ENCODE measurements around the gene GZMM.

The GZMM gene

GRCh38 chr19:501646-502045 lies 42.2 kb upstream of the GZMM start:
- no peaks in the 10 kb centered on the region for H3K4me1 ChIP-seq (ENCODE audit: control insufficient read depth, low read depth, low read length)
- no peak overlapping the region for H3K9ac ChIP-seq (ENCODE audit: low read length)
- no peaks in the 10 kb centered on the region for H3K9me3 ChIP-seq (ENCODE audit: control insufficient read depth, low read depth, low read length)
- H3K36me3 ChIP-seq (ENCODE audit: control insufficient read depth, low read depth, low read length): no peaks in the 10 kb centered on the region
- no peak overlapping the region for H3K27ac ChIP-seq (ENCODE audit: low read length)
- no peak overlapping the region for H3K4me3 ChIP-seq (ENCODE audit: low read length)
- peaks cover 35% of the 10 kb centered on the region for H3K27me3 ChIP-seq (ENCODE audit: control insufficient read depth, insufficient read depth, low read length)

- no peaks in the 10 kb centered on the region for H3K4me1 ChIP-seq (ENCODE audit: control insufficient read depth, low read depth, low read length)
- H3K36me3 ChIP-seq (ENCODE audit: control insufficient read depth, low read depth, low read length): no peaks in the 10 kb centered on the region
- H3K9me3 ChIP-seq (ENCODE audit: control insufficient read depth, low read depth, low read length): no peaks in the 10 kb centered on the region
- H3K27me3 ChIP-seq (ENCODE audit: control insufficient read depth, insufficient read depth, low read length): peaks cover 10% of the 10 kb centered on the region
- H3K9ac ChIP-seq (ENCODE audit: low read length): no peak overlapping the region
- no peak overlapping the region for H3K27ac ChIP-seq (ENCODE audit: low read length)
- H3K4me3 ChIP-seq (ENCODE audit: low read length): no peak overlapping the region
Observed at GRCh38 chr19:504616-505015, 39.2 kb upstream of the GZMM start.

GRCh38 chr19:506404-507285 lies 37.2 kb upstream of the GZMM start:
- H3K4me1 ChIP-seq (ENCODE audit: control insufficient read depth, low read depth, low read length): peaks cover 9% of the 10 kb centered on the region
- no peaks in the 10 kb centered on the region for H3K36me3 ChIP-seq (ENCODE audit: control insufficient read depth, low read depth, low read length)
- H3K27ac ChIP-seq (ENCODE audit: low read length): peak overlapping the region; percentile 85
- H3K4me3 ChIP-seq (ENCODE audit: low read length): peak overlapping the region; percentile 77
- H3K27me3 ChIP-seq (ENCODE audit: control insufficient read depth, insufficient read depth, low read length): peaks cover 9% of the 10 kb centered on the region
- H3K9ac ChIP-seq (ENCODE audit: low read length): peak overlapping the region; percentile 71
- no peaks in the 10 kb centered on the region for H3K9me3 ChIP-seq (ENCODE audit: control insufficient read depth, low read depth, low read length)

GRCh38 chr19:507286-508203 lies 36.3 kb upstream of the GZMM start, which contains the start of gene TPGS1:
TPGS1 (plus strand) TSS chr19:507497; CDS start chr19:507507, 10 bp downstream.
- peak within 1 kb of the TSS; percentile 85 for H3K27ac ChIP-seq (ENCODE audit: low read length)
- H3K4me1 ChIP-seq (ENCODE audit: control insufficient read depth, low read depth, low read length): peaks cover 10% of the 10 kb centered on the region
- peaks cover 18% of the 10 kb centered on the region for H3K27me3 ChIP-seq (ENCODE audit: control insufficient read depth, insufficient read depth, low read length)
- H3K4me3 ChIP-seq (ENCODE audit: low read length): peak within 1 kb of the TSS; percentile 77
- H3K9ac ChIP-seq (ENCODE audit: low read length): peak within 1 kb of the TSS; percentile 71
- H3K9me3 ChIP-seq (ENCODE audit: control insufficient read depth, low read depth, low read length): no peaks in the 10 kb centered on the region
- no peaks in the 10 kb centered on the region for H3K36me3 ChIP-seq (ENCODE audit: control insufficient read depth, low read depth, low read length)

- H3K9me3 ChIP-seq (ENCODE audit: control insufficient read depth, low read depth, low read length): no peaks in the 10 kb centered on the region
- no peak overlapping the region for H3K27ac ChIP-seq (ENCODE audit: low read length)
Observed at GRCh38 chr19:508204-509150, 35.4 kb upstream of the GZMM start.

GRCh38 chr19:510606-511100 lies 33.2 kb upstream of the GZMM start:
- Histone ChIP-seq H3K4me1 (ENCODE audit: control insufficient read depth, low read depth, low read length) (peaks cover 10% of the 10 kb centered on the region), H3K36me3 (ENCODE audit: control insufficient read depth, low read depth, low read length) (no peaks in the 10 kb centered on the region), H3K9me3 (ENCODE audit: control insufficient read depth, low read depth, low read length) (no peaks in the 10 kb centered on the region), H3K27me3 (ENCODE audit: control insufficient read depth, insufficient read depth, low read length) (peaks cover 38% of the 10 kb centered on the region), H3K4me3 (ENCODE audit: low read length) (peak overlapping the region; percentile 43), H3K27ac (ENCODE audit: low read length) (no peak overlapping the region), H3K9ac (ENCODE audit: low read length) (peak overlapping the region; percentile 32)

More at GRCh38 chr19:508204-509150, 35.4 kb upstream of the GZMM start:
- peaks cover 10% of the 10 kb centered on the region for H3K4me1 ChIP-seq (ENCODE audit: control insufficient read depth, low read depth, low read length)
- no peaks in the 10 kb centered on the region for H3K36me3 ChIP-seq (ENCODE audit: control insufficient read depth, low read depth, low read length)
- H3K27me3 ChIP-seq (ENCODE audit: control insufficient read depth, insufficient read depth, low read length): peaks cover 27% of the 10 kb centered on the region
- peak overlapping the region; percentile 77 for H3K4me3 ChIP-seq (ENCODE audit: low read length)
- peak overlapping the region; percentile 71 for H3K9ac ChIP-seq (ENCODE audit: low read length)

GRCh38 chr19:511101-511851 lies 32.6 kb upstream of the GZMM start:
- Histone ChIP-seq H3K4me3 (ENCODE audit: low read length) (peak overlapping the region; percentile 43), H3K36me3 (ENCODE audit: control insufficient read depth, low read depth, low read length) (no peaks in the 10 kb centered on the region), H3K4me1 (ENCODE audit: control insufficient read depth, low read depth, low read length) (peaks cover 10% of the 10 kb centered on the region), H3K9ac (ENCODE audit: low read length) (peak overlapping the region; percentile 32), H3K27ac (ENCODE audit: low read length) (no peak overlapping the region), H3K27me3 (ENCODE audit: control insufficient read depth, insufficient read depth, low read length) (peaks cover 38% of the 10 kb centered on the region), H3K9me3 (ENCODE audit: control insufficient read depth, low read depth, low read length) (no peaks in the 10 kb centered on the region)

- H3K9me3 ChIP-seq (ENCODE audit: control insufficient read depth, low read depth, low read length): no peaks in the 10 kb centered on the region
- peaks cover 10% of the 10 kb centered on the region for H3K4me1 ChIP-seq (ENCODE audit: control insufficient read depth, low read depth, low read length)
- no peaks in the 10 kb centered on the region for H3K36me3 ChIP-seq (ENCODE audit: control insufficient read depth, low read depth, low read length)
- no peak overlapping the region for H3K4me3 ChIP-seq (ENCODE audit: low read length)
- H3K27me3 ChIP-seq (ENCODE audit: control insufficient read depth, insufficient read depth, low read length): peaks cover 38% of the 10 kb centered on the region
- no peak overlapping the region for H3K9ac ChIP-seq (ENCODE audit: low read length)
- no peak overlapping the region for H3K27ac ChIP-seq (ENCODE audit: low read length)
Observed at GRCh38 chr19:512547-513365, 31.1 kb upstream of the GZMM start.

GRCh38 chr19:513368-514165 lies 30.3 kb upstream of the GZMM start:
- Histone ChIP-seq H3K4me3 (ENCODE audit: low read length) (no peak overlapping the region), H3K9me3 (ENCODE audit: control insufficient read depth, low read depth, low read length) (no peaks in the 10 kb centered on the region), H3K9ac (ENCODE audit: low read length) (no peak overlapping the region), H3K27ac (ENCODE audit: low read length) (no peak overlapping the region), H3K27me3 (ENCODE audit: control insufficient read depth, insufficient read depth, low read length) (peaks cover 38% of the 10 kb centered on the region), H3K36me3 (ENCODE audit: control insufficient read depth, low read depth, low read length) (no peaks in the 10 kb centered on the region), H3K4me1 (ENCODE audit: control insufficient read depth, low read depth, low read length) (peaks cover 10% of the 10 kb centered on the region)

Measured in iPS-18a (cell line).